GM18519 (cell line): ENCODE data around the gene CIP2A.
A peak's percentile ranks its signal among the peaks of the same experiment; 100 is the strongest.
"Not testable (repeated sequence)": the region's sequence is repeated elsewhere in the genome, so short reads cannot be mapped to it uniquely, and the experiment has no call there.

Experiments used
- ATAC-seq: cut with Tn5 transposase; IDR thresholded peaks from one replicate; pipeline ENCODE4 v1.9.1; 2021; ENCODE audit warnings: mild to moderate bottlenecking, moderate library complexity; ENCODE audit not compliant: unreplicated experiment, low FRiP score

The CIP2A gene

GRCh38 chr3:108589081-108589997 lies at the start of gene CIP2A, which contains the start of gene DZIP3:
CIP2A (minus strand) TSS chr3:108589438; CDS start chr3:108589375, 63 bp downstream.
DZIP3 (plus strand) TSS chr3:108589722; CDS start chr3:108605407, 15,685 bp downstream.
- ATAC-seq = peak; percentile 83

- no peak for ATAC-seq
Observed at GRCh38 chr3:108629974-108630373, 40.7 kb upstream of the CIP2A start.

GRCh38 chr3:108623504-108623903 lies 34.3 kb upstream of the CIP2A start:
- no peak for ATAC-seq

GRCh38 chr3:108620250-108620649 lies 31.0 kb upstream of the CIP2A start:
- ATAC-seq = no peak

DNA sequence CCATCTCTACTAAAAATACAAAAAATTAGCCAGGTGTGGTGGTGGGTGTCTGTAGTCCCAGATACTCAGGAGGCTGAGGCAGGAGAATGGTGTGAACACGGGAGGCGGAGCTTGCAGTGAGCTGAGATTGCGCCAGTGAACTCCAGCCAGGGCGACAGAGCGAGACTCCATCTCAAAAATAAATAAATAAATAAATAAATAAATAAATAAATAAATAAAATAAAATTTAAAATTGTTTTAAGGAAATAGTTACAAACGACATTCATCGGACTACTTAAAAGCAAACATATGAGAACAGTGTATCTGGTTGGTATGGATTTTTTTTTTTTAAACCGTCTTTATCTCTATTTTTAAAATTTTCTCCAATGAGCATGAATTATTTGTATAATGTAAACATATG lies 26.9 kb upstream of the CIP2A start:
- ATAC-seq = not testable (repeated sequence)

- no peak for ATAC-seq
Observed at GRCh38 chr3:108610651-108611050, 21.4 kb upstream of the CIP2A start.

DNA sequence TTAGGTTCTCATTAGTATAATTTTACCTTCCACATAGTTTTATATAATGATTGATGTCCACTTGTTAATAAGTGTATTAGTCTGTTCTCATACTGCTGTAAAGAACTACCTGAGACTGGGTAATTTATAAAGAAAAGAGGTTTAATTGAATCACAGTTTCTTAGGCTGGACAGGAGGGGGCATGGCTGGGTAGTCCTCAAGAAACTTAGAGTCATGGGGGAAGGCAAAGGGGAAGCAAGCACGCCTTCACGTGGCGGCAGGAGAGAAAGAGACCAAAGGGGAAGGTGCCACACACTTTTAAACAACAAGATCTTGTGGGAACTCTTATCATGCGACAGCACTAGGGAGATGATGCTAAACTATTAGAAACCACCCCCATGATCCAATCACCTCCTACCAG lies 19.5 kb upstream of the CIP2A start:
- no peak for ATAC-seq

DNA sequence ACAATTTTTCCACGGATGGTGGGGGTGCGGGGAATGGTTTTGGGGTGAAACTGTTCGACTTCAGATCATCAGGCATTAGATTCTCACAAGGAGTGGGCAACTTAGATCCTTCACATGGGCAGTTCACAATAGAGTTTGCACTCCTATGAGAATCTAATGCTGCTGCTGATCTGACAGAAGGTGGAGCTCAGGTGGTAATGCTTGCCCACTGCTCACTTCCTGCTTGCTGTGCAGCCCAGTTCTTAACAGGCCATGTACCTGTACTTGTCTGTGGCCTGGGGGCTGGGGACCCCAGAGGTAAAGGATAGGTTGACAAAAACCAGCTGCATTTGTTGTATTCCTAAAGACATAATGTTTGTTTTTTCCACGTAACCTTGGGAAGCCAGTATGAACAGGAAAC lies 16.3 kb upstream of the CIP2A start:
- no peak for ATAC-seq

DNA sequence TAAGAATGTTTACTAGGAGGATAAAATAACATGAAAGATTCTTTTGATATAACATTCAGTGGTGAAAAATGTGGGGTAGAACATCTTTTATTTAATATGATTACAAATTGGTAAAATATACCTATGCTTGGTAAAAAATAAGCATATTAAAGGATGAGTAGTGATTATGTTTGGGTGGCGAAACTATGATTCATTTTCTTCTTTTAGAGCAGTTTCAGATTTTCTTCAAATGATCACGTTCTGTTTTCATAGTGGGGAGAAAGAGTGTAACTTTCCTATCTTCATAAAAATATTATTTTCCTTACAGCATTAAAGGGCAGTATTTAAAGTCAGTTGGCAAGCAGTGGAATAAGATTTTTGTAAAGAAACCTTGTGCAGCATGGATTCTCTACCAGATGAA lies 15.8 kb upstream of the CIP2A start:
- ATAC-seq = no peak

DNA sequence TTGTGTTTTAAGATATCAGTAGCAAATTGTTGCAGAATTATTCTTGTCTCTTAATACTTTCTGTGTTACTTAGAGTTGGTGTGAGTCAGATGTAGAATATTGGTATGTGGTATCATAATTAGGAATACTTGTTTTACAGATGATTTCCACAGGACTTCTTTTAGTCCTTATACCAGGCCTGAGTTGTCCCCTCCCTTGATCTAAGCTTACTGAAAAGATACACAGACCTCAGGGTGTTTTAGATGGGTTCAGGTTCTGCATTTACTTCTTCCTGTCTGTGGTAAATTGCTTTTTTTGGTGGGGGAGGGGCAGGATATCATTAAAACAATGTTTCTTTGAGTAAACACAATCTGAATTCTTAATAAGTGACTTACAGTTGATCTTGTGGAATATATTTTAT lies 14.5 kb upstream of the CIP2A start:
- no peak for ATAC-seq

- ATAC-seq = no peak
Observed at GRCh38 chr3:108602935-108603294, 13.7 kb upstream of the CIP2A start.

DNA sequence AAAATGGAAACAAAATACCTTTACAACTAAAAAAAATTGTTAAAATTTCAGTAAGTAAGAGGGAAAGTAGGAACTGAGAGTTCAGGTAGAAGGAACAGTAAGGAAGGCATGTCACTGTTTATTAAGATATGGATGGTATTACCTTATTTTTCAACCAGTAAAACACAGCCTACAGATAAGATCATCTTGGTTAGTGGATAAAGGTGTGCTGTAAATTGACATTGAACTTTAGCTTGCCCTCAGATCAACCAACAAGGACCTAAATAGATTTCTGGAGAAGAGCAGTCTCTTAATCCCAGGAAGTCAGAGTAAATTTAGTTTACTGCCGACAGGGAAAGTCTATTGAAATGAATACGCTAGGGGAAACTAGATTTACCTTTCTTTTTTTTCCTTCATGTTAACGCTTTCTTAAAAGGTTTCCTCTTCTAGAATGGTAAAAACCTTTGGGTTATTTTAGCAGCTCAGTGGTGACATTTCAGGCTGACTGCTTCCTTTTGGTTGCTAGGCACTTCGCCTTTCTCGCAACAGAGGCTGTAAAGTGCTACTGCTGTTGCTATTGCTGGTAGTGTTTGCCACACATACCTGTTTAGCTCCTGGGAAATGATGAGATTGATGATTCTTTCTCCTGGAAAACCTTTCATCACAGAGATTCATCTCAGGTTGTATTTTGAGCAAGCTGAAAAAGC lies 13.2 kb upstream of the CIP2A start:
- ATAC-seq = no peak

DNA sequence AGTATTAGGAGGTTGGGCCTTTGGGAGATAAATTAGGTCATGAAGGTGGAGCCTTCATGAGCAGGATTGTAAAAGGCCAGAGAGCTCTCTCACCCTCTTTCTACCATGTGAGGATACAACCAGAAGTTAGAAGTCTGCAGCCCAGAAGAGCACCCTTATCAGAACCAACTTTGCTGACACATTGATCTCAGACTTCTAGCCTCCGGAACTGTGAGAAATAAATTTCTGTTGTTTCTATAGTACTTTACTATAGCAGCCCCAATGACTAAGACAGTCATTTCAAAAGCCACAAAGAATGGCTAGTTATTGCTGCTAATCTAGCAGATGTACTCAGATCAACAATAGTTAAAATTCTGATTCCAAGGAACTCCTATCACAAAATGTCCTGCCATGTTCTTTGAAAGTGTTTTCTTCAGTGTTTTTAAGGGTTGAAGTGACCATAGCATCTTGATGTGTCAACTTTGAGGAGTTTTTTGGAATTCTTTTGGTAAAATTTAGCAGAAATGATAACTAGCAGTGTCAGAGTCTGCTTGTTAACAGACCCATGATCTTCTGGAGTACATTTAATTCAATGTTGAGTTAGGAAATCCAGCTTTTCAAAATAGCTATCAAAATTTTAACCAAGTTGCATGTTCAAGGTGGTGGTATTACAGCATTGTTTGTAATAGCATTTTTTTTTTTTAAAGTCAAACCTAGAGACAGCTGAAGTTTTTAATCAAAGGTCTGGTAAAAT lies 10.6 kb upstream of the CIP2A start:
- ATAC-seq = no peak

GRCh38 chr3:108598375-108598774 lies 9.1 kb upstream of the CIP2A start:
- no peak for ATAC-seq

- ATAC-seq = no peak
Observed at GRCh38 chr3:108595321-108595720, 6.1 kb upstream of the CIP2A start.

GRCh38 chr3:108590460-108590859 lies 1.2 kb upstream of the CIP2A start:
- no peak for ATAC-seq

- no peak for ATAC-seq
Observed at GRCh38 chr3:108589998-108590323, 723 bp upstream of the CIP2A start.

GRCh38 chr3:108588601-108589000 lies 637 bp downstream of the CIP2A start:
- ATAC-seq = no peak

- no peak for ATAC-seq
Observed at GRCh38 chr3:108578064-108578463, 11.2 kb downstream of the CIP2A start.

- ATAC-seq = no peak
Observed at GRCh38 chr3:108569336-108569735, 19.9 kb downstream of the CIP2A start.

DNA sequence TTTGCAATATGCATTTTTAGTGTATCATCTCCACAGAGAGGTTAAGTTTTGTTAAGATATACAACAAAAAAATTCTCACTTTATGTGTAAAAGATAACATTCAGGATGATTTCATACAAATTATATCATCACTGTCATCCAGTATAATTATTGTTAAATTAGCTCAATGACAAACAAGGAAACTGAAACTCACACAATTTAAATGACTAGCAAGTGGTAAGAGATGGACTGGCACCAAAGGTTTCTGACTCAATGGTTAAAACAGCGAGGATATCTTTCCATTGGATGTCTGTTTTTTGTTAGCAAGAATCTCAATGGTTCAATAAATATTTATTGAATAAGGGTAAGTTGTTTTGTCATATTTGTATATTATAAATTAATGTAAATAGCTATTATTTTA lies 22.6 kb downstream of the CIP2A start:
- no peak for ATAC-seq
